ENCODE results near the gene MSTO1.

GRCh38 chr1:155649676-155650075 is 39.7 kb downstream of the MSTO1 start:
- TF ChIP-seq CTCF (IDR thresholded peaks at IDR 0.05) (no peak), POLR2AphosphoS5 (IDR thresholded peaks at IDR 0.05) (no peak), EP300 (IDR thresholded peaks at IDR 0.05) (no peak), POLR2A (IDR thresholded peaks at IDR 0.05) (no peak)

Measured in suprapubic skin (tissue), 4 donors.